ENCODE data around the gene ADGRA3. TPM values are rescaled to one million over a fixed set of nuclear protein-coding genes. Genes with fewer than 3 reads are reported as not detected.

ADGRA3 gene
- total RNA-seq, 6 experiments from 2014 or later, result 25.0 to 146 (median 60.2) TPM

DNA sequence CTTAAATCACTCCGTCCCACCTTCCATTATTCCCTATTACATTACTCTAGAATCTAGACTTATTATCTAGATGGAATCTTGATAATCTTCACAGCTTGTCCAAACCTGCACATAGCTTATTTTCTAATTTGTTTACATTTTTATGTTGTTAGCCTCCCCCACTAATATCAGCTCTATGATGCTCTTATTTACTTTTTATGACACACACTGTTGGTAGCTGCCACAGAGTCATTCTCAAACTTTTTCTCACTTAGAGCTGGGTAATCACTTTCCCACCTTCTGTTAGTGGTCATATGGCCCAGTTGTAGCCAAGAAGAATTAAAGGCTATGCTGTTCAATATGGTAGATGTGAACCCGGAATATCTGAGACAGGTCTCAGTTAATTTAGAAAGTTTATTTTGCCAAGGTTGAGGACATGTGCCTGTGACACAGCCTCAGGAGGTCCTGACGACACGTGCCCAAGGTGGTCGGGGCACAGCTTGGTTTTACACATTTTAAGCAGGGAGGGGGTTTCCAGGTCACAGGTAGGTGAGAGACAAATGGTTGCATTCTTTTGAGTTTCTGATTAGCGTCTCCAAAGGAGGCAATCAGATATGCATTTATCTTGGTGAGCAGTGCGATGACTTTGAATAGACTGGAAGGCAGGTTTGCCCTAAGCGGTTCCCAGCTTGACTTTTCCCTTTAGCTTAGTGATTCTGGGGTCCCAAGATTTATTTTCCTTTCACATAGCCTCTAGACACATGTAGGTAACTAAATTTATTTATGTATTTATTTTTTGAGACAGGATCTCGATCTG is 7.0 kb upstream of the ADGRA3 start:
- ATAC-seq (no peak), DNase-seq (no peak)
- Histone ChIP-seq H3K27ac (no peak overlapping the region), H3K9me3 (no peaks in the 10 kb centered on the region), H3K27me3 (no peaks in the 10 kb centered on the region), H3K4me1 (no peaks in the 10 kb centered on the region), H3K36me3 (no peaks in the 10 kb centered on the region), H3K4me3 (no peak overlapping the region)
- intact Hi-C loops (cut with DNase I), result no loop called here
- TF ChIP-seq POLR2A (IDR thresholded peaks at IDR 0.05), result no peak
- no peak for TF ChIP-seq CTCF (IDR thresholded peaks at IDR 0.05)
- WGBS (ENCODE audit: insufficient coverage, low coverage, low lambda C conversion rate, missing lambda C conversion rate), result 67% methylated on average over 8 of the region's 9 CpGs

GRCh38 chr4:22522206-22522605 is 6.3 kb upstream of the ADGRA3 start:
- TF ChIP-seq CTCF (IDR thresholded peaks at IDR 0.05), result no peak
- no peak for TF ChIP-seq POLR2A (IDR thresholded peaks at IDR 0.05)
- ATAC-seq, result no peak
- Histone ChIP-seq H3K27ac (no peak overlapping the region), H3K36me3 (no peaks in the 10 kb centered on the region), H3K4me1 (no peaks in the 10 kb centered on the region), H3K4me3 (no peak overlapping the region), H3K9me3 (no peaks in the 10 kb centered on the region), H3K27me3 (no peaks in the 10 kb centered on the region)
- intact Hi-C loops (cut with DNase I), result no loop called here
- 82% methylated on average over 2 of the region's 2 CpGs for WGBS (ENCODE audit: insufficient coverage, low coverage, low lambda C conversion rate, missing lambda C conversion rate)
- no peak for DNase-seq

DNA sequence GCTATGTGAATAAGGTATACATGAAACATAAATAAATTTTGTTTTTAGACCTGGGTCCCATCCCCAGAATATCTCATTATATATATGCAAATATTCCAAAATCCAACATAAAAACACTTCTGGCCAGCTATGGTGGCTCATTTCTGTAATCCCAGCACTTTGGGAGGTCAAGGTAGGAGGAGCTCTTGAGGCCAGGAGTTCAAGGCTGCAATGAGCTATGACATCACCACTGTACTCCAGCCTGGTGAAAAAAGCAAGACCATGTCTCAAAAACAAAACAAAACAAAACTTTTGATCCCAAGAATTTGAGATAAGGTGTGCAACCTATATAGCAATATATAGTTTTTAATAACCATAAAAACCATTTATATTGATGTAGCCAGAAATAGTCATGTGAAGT is 5.4 kb upstream of the ADGRA3 start:
- no peaks in the 10 kb centered on the region for H3K36me3 ChIP-seq
- intact Hi-C loops (cut with DNase I), result no loop called here
- no peaks in the 10 kb centered on the region for H3K9me3 ChIP-seq
- no peak overlapping the region for H3K4me3 ChIP-seq
- peaks cover 0 to 4% (median 0%) of the 10 kb centered on the region in 4 donors for H3K4me1 ChIP-seq
- no peak for TF ChIP-seq POLR2A (IDR thresholded peaks at IDR 0.05)
- TF ChIP-seq CTCF (IDR thresholded peaks at IDR 0.05), result no peak
- no peak for ATAC-seq
- no peak overlapping the region for H3K27ac ChIP-seq
- DNase-seq, result no peak
- H3K27me3 ChIP-seq, result no peaks in the 10 kb centered on the region

DNA sequence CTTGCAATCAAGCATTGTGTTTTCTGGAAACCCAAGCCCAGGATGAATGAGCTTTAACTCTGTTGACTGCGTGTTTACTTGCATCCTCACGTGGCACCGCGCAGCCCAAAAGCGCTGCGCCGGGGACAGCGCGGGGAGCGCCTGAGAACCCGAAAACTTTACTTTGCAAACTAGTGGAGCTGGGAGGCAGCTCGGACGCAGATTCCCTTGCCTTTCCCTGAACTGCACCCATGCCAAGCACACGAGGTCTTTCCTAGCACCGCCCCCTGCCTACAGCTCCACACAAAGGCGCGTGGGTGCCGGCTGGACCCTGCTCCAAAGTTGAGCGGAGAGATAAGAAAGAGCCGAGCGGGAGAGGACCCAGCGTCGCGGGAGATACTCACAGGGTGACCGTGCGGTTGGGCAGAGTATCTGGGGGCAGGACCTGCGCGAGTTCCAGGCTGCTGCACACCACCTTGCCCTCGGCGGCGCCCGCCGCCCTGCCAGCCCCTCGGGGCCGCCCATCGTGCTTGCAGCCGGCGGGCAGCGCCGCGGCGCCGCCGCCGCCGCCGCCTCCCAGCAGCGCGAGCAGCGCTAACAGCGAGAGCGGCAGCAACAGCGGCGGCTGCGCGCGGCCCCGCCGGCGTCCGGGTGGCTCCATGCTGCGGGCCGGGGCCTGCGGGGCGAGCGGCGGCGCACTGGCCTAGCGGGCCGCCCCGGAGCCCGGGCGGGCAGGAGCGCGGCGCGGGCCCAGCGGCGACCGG is 550 bp downstream of the ADGRA3 start:
- Histone ChIP-seq H3K27me3 (no peaks in the 10 kb centered on the region), H3K4me1 (peaks cover 0 to 35% (median 8%) of the 10 kb centered on the region in 4 donors), H3K36me3 (no peaks in the 10 kb centered on the region), H3K27ac (peak overlapping the region; percentile 34 to 92 (median 85)), H3K9me3 (no peaks in the 10 kb centered on the region), H3K4me3 (peak overlapping the region; percentile 49 to 69 (median 62))
- TF ChIP-seq POLR2A (IDR thresholded peaks at IDR 0.05) (peak; percentile 20), CTCF (IDR thresholded peaks at IDR 0.05) (peak in 1 of 4 donors; percentile 24)
- DNase-seq (peak; percentile 77 to 90 (median 85)), ATAC-seq (peak; percentile 72 to 83 (median 80))
- intact Hi-C loops (cut with DNase I), result loop anchor here (5.0 to 10.0 kb wide), 2 partner anchors 78 to 81 kb away; no protein-coding TSS in a partner anchor
- 0% methylated on average over 14 of the region's 80 CpGs for WGBS (ENCODE audit: insufficient coverage, low coverage, low lambda C conversion rate, missing lambda C conversion rate)
